ENCODE data around the gene VWA3A. TPM values are rescaled to one million over a fixed set of nuclear protein-coding genes. Genes with fewer than 3 reads are reported as not detected.
A peak's percentile ranks its signal among the peaks of the same experiment; 100 is the strongest.

Gene VWA3A
- total RNA-seq, 1 experiment from 2014 or later: not detected

DNA sequence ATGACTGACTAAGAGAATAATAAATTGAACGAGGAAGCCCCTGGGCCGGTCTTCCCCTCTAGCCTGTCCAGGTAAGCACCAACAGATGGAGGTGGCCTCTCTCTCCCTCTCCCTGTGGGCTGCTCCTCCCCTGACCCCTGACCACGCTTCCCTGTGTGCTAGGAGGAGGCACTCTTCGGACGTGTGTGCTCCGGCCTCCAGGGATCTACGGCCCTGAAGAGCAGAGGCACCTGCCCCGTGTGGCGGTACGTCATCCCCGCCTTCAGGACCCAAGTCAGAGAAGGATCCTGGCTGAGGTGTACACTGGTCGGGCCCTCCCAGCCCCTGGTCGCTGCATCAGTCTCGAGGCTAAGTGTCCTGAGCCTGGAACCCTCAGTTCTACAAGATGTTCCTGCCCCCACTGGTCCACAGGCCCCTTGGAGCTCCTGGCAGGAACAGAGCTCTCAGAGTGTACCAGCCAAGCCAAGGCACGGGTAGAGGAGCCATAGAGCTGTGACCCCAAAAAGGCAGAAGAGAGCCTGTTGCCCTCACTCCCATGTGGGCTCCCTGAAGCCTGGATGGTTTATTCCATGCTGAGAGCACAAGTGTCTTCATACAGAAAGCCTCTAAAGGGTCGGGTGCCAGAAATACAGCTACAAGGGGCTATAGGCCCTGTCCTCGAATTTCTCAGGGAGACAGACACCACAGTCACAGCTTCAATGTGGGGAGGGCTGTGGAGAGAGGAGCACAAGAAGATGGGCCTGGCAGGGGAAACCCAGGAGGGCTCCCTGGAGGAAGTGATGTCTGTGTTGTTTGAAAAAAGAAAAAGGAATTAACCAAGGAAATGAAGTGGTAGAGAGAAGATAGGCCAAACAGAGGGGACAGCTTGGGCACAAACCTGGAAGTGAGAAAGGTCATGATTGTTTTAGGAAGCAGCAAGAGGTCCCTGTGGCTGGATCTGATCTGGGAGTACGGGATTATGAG lies 85.9 kb downstream of the VWA3A start:
- POLR2A ChIA-PET: interaction anchor here (0.6 kb wide), 1 partner anchor 224 kb away, joined by 3 read pairs; no protein-coding TSS in a partner anchor
- BruUV-seq (replicated peaks): no TSS peak
- ATAC-seq: peak; percentile 45; the same call in 1 of the 2 replicates

DNA sequence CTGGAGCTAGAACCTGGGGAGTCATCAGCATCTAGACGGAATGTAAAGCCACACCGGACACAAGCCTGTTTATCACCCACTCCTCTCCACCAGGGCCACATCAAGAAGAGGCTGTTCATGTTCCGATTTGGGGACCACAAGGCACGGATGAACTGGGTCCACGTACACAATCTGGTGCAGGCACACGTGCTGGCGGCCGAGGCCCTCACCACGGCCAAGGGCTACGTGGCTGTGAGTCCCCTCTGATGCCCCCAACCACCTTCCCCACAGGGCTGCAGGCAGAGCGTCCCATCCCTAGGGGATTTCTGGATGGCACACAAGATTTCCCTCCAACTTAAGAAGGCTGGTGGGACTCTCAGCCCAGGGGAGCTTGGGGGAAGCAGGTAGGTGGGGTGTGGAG lies 89.1 kb downstream of the VWA3A start:
- TF ChIP-seq SIN3A (IDR thresholded peaks at IDR 0.05; ENCODE audit: borderline replicate concordance, insufficient read depth, low read depth, low read length) (no peak), TCF7L2 (IDR thresholded peaks at IDR 0.05; ENCODE audit: low read depth, low read length) (no peak), POLR2AphosphoS5 (IDR thresholded peaks at IDR 0.05; ENCODE audit: low read depth, low read length) (no peak)
- TF ChIP-seq, protein P1, sequence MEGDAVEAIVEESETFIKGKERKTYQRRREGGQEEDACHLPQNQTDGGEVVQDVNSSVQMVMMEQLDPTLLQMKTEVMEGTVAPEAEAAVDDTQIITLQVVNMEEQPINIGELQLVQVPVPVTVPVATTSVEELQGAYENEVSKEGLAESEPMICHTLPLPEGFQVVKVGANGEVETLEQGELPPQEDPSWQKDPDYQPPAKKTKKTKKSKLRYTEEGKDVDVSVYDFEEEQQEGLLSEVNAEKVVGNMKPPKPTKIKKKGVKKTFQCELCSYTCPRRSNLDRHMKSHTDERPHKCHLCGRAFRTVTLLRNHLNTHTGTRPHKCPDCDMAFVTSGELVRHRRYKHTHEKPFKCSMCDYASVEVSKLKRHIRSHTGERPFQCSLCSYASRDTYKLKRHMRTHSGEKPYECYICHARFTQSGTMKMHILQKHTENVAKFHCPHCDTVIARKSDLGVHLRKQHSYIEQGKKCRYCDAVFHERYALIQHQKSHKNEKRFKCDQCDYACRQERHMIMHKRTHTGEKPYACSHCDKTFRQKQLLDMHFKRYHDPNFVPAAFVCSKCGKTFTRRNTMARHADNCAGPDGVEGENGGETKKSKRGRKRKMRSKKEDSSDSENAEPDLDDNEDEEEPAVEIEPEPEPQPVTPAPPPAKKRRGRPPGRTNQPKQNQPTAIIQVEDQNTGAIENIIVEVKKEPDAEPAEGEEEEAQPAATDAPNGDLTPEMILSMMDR (IDR thresholded peaks at IDR 0.05): no peak
- TF ChIP-seq, protein P2, sequence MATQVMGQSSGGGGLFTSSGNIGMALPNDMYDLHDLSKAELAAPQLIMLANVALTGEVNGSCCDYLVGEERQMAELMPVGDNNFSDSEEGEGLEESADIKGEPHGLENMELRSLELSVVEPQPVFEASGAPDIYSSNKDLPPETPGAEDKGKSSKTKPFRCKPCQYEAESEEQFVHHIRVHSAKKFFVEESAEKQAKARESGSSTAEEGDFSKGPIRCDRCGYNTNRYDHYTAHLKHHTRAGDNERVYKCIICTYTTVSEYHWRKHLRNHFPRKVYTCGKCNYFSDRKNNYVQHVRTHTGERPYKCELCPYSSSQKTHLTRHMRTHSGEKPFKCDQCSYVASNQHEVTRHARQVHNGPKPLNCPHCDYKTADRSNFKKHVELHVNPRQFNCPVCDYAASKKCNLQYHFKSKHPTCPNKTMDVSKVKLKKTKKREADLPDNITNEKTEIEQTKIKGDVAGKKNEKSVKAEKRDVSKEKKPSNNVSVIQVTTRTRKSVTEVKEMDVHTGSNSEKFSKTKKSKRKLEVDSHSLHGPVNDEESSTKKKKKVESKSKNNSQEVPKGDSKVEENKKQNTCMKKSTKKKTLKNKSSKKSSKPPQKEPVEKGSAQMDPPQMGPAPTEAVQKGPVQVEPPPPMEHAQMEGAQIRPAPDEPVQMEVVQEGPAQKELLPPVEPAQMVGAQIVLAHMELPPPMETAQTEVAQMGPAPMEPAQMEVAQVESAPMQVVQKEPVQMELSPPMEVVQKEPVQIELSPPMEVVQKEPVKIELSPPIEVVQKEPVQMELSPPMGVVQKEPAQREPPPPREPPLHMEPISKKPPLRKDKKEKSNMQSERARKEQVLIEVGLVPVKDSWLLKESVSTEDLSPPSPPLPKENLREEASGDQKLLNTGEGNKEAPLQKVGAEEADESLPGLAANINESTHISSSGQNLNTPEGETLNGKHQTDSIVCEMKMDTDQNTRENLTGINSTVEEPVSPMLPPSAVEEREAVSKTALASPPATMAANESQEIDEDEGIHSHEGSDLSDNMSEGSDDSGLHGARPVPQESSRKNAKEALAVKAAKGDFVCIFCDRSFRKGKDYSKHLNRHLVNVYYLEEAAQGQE (IDR thresholded peaks at IDR 0.05; ENCODE audit: insufficient read depth in 1 of 2, low read depth in 2 of 2, low read length in 1 of 2): no peak
- ATAC-seq: no peak
- intact Hi-C loops (cut with micrococcal nuclease; ENCODE audit: unreplicated experiment) (no loop called here), in situ Hi-C loops (cut with HindIII; ENCODE audit: low pct_unique_long_range_greater_than_20kb, low sequenced_read_pairs) (loop anchor here (25.0 kb wide), 1 partner anchor 94 kb away; the partner anchor contains the start of gene VWA3A)
- Histone ChIP-seq H3K4me1 (ENCODE audit: control insufficient read depth, insufficient read depth, low read length) (no peaks in the 10 kb centered on the region), H3K27me3 (ENCODE audit: control insufficient read depth, insufficient read depth, low read length) (0 out of 2 replicates have a peak, but pooled peaks cover 2% of the 10 kb centered on the region), H3K9me3 (ENCODE audit: control insufficient read depth, insufficient read depth, low read depth, low read length) (no peaks in the 10 kb centered on the region), H3K36me3 (ENCODE audit: control insufficient read depth, insufficient read depth, low read length) (no peaks in the 10 kb centered on the region), H3K27ac (ENCODE audit: low read length) (no peak overlapping the region), H3K4me3 (ENCODE audit: low read depth in 2 of 2, low read length in 2 of 2) (no peak overlapping the region)
- ChIA-PET CTCF (interaction anchor here (0.5 kb wide), 1 partner anchor 24 kb away, joined by 3 read pairs; no protein-coding TSS in a partner anchor), POLR2A (no interaction called here)
- BruUV-seq (replicated peaks): no TSS peak
- no peak for DNase-seq (ENCODE audit: low read depth, low spot score)

More for the DNA sequence above, 85.9 kb downstream of the VWA3A start:
- DNase-seq (ENCODE audit: low read depth, low spot score): no peak
- in situ Hi-C loops (cut with HindIII; ENCODE audit: low pct_unique_long_range_greater_than_20kb, low sequenced_read_pairs): loop anchor here (25.0 kb wide), 1 partner anchor 91 kb away; the partner anchor contains the start of gene VWA3A
- Histone ChIP-seq H3K4me3 (ENCODE audit: low read depth in 2 of 2, low read length in 2 of 2) (no peak overlapping the region), H3K27ac (ENCODE audit: low read length) (no peak overlapping the region), H3K36me3 (ENCODE audit: control insufficient read depth, insufficient read depth, low read length) (no peaks in the 10 kb centered on the region), H3K9me3 (ENCODE audit: control insufficient read depth, insufficient read depth, low read depth, low read length) (no peaks in the 10 kb centered on the region), H3K27me3 (ENCODE audit: control insufficient read depth, insufficient read depth, low read length) (0 out of 2 replicates have a peak, but pooled peaks cover 2% of the 10 kb centered on the region), H3K4me1 (ENCODE audit: control insufficient read depth, insufficient read depth, low read length) (no peaks in the 10 kb centered on the region)
- CTCF ChIA-PET: interaction anchor here (0.7 to 1.1 kb wide), 2 partner anchors 10 to 183 kb away, joined by 3 to 4 read pairs; no protein-coding TSS in a partner anchor
- intact Hi-C loops (cut with micrococcal nuclease; ENCODE audit: unreplicated experiment): no loop called here
- TF ChIP-seq SIN3A (IDR thresholded peaks at IDR 0.05; ENCODE audit: borderline replicate concordance, insufficient read depth, low read depth, low read length): no peak
- TF ChIP-seq, protein P1 (IDR thresholded peaks at IDR 0.05): no peak
- no peak for TF ChIP-seq TCF7L2 (IDR thresholded peaks at IDR 0.05; ENCODE audit: low read depth, low read length)
- TF ChIP-seq, protein P2 (IDR thresholded peaks at IDR 0.05; ENCODE audit: insufficient read depth in 1 of 2, low read depth in 2 of 2, low read length in 1 of 2): no peak
- TF ChIP-seq POLR2AphosphoS5 (IDR thresholded peaks at IDR 0.05; ENCODE audit: low read depth, low read length): no peak

Data from Panc1 (cell line).